Mesothelial cell of epicardium (in vitro differentiated cells): Measurements from ENCODE around the gene TBX2. TPM values are rescaled to one million over a fixed set of nuclear protein-coding genes. Genes with fewer than 3 reads are reported as not detected.

Experiments used
- DNase-seq, 2 experiments: peaks; one replicate each; pipeline ENCODE4 v3.0.0; 2021; ENCODE audit warnings: low spot score in 2 of 2; ENCODE audit not compliant: unreplicated experiment in 2 of 2
- H3K27ac Mint-ChIP-seq: 2 replicates; pipeline ENCODE4 v1.8.0; 2021; ENCODE audit warnings: mixed read lengths
- H3K27me3 Mint-ChIP-seq: 2 replicates; pipeline ENCODE4 v1.8.0; 2021; ENCODE audit warnings: low read depth, mixed read lengths
- H3K36me3 Mint-ChIP-seq: 2 replicates; pipeline ENCODE4 v1.8.0; 2021; ENCODE audit warnings: mixed read lengths
- H3K4me1 Mint-ChIP-seq: 2 replicates; pipeline ENCODE4 v1.8.0; 2021; ENCODE audit warnings: mixed read lengths
- H3K4me3 Mint-ChIP-seq: 2 replicates; pipeline ENCODE4 v1.8.0; 2021; ENCODE audit warnings: mild to moderate bottlenecking, moderate library complexity, mixed read lengths
- H3K9me3 Mint-ChIP-seq: 2 replicates; pipeline ENCODE4 v1.8.0; 2021; ENCODE audit warnings: mixed read lengths
- total RNA-seq: library from RNA; stranded (reverse); gene quantifications from 3 replicates; pipeline ENCODE4 v1.2.1, GENCODE V29; 2021
- TF ChIP-seq, protein P1 (sequence below): fragments of 200-600 bp; sonication (generic); IDR thresholded peaks from one replicate; pipeline ENCODE4 v1.5.0; 2021; ENCODE audit warnings: antibody characterized with exemption; ENCODE audit not compliant: unreplicated experiment

TBX2 gene
- total RNA-seq, 1 donor from 2014 or later = 176 TPM

DNA sequence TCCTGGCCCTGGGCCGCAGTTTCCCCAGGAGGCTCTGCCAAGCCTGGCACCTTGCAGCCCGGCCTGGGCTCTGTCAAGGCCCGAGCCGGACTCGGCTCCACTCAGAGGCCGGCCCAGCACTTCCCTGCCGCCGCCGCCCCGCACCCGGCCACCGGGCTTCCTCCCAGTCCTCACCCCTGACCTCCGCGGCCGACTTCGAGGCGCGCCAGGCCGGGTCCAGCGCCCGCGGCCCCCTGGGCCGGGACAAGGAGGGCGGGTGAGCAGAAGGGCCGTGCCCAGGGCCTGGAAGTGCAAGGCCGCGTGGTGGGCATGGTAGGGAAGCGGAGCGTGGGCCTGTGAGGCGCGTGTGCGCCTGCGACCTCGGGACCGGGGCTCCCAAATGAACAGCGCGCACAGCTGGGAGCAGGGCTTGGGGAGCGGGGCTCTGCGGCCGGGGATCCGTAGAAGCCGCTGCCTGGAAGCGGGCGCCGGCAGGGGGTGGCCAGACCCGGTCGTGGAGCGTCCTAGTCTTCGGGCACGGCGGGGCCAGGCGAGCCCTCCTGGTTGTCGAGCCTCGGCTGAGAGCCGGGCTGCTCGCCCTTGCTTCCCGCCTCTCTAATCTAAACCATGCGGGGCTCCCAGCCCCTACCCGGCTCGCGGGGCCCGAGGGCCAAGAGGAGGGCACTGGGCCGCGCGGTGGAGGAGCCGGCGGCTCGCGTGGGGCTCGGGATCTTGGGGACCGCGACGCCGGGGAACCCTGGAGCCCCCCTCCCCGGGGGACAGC lies 52.1 kb downstream of the TBX2 start:
- Mint-ChIP-seq H3K9me3 (no peaks in the 10 kb centered on the region), H3K4me1 (peaks cover 35% of the 10 kb centered on the region), H3K27ac (peak overlapping the region; percentile 95), H3K36me3 (peaks cover 4% of the 10 kb centered on the region), H3K4me3 (peak overlapping the region; percentile 79), H3K27me3 (peaks cover 73% of the 10 kb centered on the region)
- TF ChIP-seq, protein P1, sequence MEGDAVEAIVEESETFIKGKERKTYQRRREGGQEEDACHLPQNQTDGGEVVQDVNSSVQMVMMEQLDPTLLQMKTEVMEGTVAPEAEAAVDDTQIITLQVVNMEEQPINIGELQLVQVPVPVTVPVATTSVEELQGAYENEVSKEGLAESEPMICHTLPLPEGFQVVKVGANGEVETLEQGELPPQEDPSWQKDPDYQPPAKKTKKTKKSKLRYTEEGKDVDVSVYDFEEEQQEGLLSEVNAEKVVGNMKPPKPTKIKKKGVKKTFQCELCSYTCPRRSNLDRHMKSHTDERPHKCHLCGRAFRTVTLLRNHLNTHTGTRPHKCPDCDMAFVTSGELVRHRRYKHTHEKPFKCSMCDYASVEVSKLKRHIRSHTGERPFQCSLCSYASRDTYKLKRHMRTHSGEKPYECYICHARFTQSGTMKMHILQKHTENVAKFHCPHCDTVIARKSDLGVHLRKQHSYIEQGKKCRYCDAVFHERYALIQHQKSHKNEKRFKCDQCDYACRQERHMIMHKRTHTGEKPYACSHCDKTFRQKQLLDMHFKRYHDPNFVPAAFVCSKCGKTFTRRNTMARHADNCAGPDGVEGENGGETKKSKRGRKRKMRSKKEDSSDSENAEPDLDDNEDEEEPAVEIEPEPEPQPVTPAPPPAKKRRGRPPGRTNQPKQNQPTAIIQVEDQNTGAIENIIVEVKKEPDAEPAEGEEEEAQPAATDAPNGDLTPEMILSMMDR = no peak
- peak in 1 of 2 experiments; percentile 64 for DNase-seq

DNA sequence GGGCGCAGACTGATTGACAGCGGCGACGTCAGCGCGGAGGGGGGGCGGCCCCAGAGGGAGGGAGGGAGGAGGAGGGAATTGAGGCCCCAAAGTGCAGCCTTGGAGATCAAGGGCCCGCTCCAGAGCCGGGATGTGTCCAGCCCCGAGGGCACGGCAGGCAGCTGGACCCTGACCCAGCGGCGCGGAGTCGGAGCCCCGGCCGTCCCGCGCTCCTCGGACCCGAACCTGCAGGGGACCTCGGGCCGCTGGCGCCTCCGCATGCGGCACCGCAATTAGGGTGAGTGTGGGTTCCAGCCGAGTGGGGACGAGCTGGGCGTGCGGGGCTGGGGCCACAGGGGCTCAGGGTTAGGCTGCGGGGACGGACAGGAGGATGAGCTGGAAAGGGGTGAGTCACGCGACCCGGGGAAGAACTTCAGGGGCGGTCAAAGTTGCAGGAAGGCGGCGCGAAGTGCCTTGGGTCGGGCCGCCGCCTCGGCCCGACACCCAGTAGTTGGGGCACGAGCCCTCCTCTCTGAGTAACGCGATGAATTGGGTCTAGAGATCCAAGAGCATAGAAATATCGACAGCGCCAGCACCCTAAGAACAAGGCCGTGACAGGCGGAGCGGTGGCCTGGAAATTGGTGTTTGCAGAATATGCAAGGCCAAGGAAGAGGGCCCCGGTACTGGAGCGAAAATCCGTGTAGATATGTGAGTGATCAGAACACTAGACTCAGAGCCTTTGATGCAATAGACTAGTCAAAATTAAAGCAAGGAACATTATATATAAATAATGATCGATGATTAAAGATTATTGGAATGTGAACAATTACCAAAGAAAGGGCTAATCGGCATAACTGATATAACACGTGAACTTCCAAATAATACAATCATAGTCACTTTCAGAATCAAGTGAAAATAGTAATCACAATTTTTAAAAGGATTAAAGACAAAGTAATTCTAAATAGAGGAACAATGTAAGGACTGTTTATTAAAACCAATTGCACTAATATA lies 53.0 kb downstream of the TBX2 start, which contains the start of gene TBX4:
TBX4 (plus strand) TSS at position 122 of the 990 bp plus-strand sequence. CDS start 4,069 bp downstream, outside the sequence.
- Mint-ChIP-seq H3K4me3 (peak within 1 kb of the TSS; percentile 79), H3K4me1 (peaks cover 40% of the 10 kb centered on the region), H3K9me3 (no peaks in the 10 kb centered on the region), H3K27ac (peak within 1 kb of the TSS; percentile 95), H3K27me3 (peaks cover 82% of the 10 kb centered on the region), H3K36me3 (peaks cover 4% of the 10 kb centered on the region)
- no peak for DNase-seq
- TF ChIP-seq, protein P1 = no peak

DNA sequence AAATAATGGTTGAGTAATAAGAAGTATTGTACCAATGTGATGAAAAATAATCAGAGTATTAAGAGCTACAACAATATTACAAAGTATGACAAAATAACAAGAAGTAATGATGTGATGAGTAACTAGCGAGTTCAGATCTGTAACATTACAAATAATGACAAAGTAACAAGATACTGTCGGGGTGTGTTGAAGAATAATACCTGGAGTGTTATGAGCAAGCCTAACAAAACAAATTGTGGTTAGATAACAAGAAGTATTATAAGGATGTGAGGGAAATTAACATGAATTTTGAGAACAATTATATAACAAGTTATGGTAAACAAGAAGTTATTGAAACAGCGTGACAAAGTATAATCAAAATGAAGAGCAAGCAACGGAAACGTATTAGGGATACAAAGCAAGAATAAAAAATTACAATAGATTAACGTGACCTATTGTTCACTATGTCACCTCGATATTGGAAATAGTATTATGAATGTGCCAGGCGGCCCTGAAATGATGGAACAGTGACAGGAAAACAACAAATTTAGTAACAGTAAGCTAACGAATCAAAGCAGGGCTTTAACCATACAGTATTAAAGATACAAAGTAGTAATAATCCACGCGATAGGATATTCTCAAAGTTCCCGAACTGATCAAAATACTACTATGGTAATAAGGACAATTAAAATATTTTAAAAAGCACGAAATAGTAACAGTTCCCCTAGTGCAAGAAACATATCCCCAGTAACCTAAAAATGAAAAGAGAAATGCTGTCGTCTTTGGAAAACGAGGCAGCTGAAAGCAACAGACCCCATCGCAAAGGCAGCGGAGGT lies 54.1 kb downstream of the TBX2 start:
- peak overlapping the region; percentile 96 for H3K27ac Mint-ChIP-seq

DNA sequence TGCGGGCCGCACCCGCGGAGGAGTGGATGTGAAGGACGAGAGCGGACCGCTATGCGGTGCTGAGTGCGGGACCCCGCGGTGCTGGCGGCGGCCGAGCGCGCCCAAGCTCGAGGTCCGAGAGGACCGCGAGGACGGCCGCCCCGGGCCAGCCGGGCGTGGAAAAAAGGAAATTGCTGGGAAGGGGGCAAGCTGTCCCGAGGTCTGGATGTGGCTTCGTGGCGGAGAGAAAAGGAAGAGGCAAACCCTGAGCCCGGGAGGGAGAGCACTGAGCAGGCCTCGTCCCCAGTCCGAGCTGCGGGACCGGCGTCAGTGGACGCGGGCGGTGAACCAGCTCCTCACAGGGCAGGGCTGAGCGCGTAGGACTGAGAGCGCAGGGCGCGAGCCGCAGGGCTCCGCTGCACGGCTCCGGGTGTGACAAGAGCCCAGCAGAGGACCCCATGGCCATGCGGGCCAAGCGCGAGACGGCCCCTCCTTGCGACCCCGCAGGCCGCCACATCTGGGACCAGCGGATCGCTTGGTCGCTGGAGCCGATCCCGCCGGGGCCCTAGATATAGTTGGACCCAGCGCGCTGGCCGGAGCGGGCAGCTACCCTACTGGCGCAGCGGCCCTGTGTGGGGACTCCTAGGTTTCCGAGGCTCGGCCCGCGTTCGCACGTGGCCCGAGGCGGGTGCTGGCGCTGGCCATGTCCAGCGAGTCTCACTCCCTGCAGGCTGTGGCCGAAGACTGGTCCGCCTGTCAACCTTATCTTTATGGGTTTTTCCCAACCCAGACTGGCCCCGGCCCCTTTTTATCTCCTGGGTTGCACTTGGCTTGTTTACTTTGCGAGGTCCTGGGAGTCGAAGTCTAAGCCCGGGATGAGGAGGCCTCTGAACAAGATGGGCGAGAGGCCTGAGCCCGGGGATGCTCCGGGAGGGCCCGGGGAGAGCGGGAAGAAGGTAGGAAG lies 55.0 kb downstream of the TBX2 start:
- TF ChIP-seq, protein P1 = no peak
- Mint-ChIP-seq H3K36me3 (peaks cover 4% of the 10 kb centered on the region), H3K27me3 (peaks cover 91% of the 10 kb centered on the region), H3K9me3 (no peaks in the 10 kb centered on the region), H3K4me1 (peaks cover 60% of the 10 kb centered on the region), H3K4me3 (peak overlapping the region; percentile 75), H3K27ac (peak overlapping the region; percentile 96)
- DNase-seq = no peak

More for the DNA sequence above, 54.1 kb downstream of the TBX2 start:
- H3K9me3 Mint-ChIP-seq = no peaks in the 10 kb centered on the region
- peaks cover 88% of the 10 kb centered on the region for H3K27me3 Mint-ChIP-seq
- H3K4me1 Mint-ChIP-seq = peaks cover 51% of the 10 kb centered on the region
- H3K36me3 Mint-ChIP-seq = peaks cover 4% of the 10 kb centered on the region
- peak overlapping the region; percentile 75 for H3K4me3 Mint-ChIP-seq
- no peak for DNase-seq
- TF ChIP-seq, protein P1 = no peak
